GM18951 (cell line): ENCODE data around the gene TSNAX.
"Not testable (repeated sequence)": the region's sequence is repeated elsewhere in the genome, so short reads cannot be mapped to it uniquely, and the experiment has no call there.

Experiments
- POLR2A ChIP-seq: IDR thresholded peaks from 4 replicates; pipeline ENCODE4 v1.6.1; 2011; ENCODE audit warnings: mild to moderate bottlenecking; ENCODE audit not compliant: insufficient read length, insufficient read depth; ENCODE audit errors: extremely low read depth
- in situ Hi-C: fragments of 300-500 bp; cut with MboI; formaldehyde crosslinking; loops from one replicate; pipeline ENCODE4 v1.12.0; 2022; ENCODE audit warnings: low sequenced_read_pairs, mixed read lengths, inconsistent platforms; ENCODE audit not compliant: unreplicated experiment

The TSNAX gene

GRCh38 chr1:231590453-231591198, 62.2 kb downstream of the TSNAX start:
- no peak for TF ChIP-seq POLR2A
- in situ Hi-C loops: no loop called here

- in situ Hi-C loops: no loop called here
- TF ChIP-seq POLR2A: no peak
Observed at GRCh38 chr1:231591466-231591865, 63.0 kb downstream of the TSNAX start.

DNA sequence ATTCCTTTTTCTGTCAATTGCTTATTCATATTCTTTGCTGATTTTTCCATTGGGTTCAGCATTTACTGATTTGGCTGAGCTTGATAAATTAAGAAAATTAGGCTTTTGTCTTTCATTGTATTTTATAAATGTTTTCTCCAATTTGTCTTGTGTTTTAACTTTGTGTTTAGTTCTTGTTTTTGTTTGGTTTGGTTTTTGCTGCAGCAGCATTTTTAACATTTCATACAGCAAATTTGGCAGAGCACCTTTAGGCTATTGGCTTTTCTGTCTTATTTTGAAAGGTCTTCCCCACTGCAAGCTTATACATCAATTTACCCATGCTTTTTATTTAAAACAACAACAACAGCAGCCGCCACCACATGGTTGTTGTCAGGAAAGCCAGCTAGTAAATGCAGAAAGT, 64.3 kb downstream of the TSNAX start:
- no peak for TF ChIP-seq POLR2A
- in situ Hi-C loops: no loop called here

- in situ Hi-C loops: not testable (repeated sequence)
Observed at GRCh38 chr1:231593264-231593663, 64.8 kb downstream of the TSNAX start.

- TF ChIP-seq POLR2A: no peak
- in situ Hi-C loops: no loop called here
Observed at GRCh38 chr1:231594123-231594522, 65.7 kb downstream of the TSNAX start.

DNA sequence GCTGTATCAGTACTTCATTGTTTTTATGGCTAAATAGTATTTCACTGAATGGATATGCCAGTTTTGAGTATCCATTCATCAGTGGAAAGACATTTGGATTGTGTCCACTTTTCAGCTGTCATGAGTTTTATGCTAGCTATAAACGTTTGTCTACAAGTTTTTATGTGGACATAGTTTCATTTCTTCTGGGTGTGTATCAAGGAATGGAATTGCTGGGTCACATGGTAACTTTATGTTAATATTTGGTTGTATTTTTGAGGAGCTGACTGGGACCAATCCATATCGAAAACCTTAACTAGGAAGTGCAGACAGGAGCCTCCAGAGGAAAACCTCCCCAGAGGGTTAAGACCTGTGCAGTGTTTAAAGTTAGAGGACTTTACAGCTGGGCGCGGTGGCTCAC, 66.3 kb downstream of the TSNAX start:
- no peak for TF ChIP-seq POLR2A
- in situ Hi-C loops: no loop called here

DNA sequence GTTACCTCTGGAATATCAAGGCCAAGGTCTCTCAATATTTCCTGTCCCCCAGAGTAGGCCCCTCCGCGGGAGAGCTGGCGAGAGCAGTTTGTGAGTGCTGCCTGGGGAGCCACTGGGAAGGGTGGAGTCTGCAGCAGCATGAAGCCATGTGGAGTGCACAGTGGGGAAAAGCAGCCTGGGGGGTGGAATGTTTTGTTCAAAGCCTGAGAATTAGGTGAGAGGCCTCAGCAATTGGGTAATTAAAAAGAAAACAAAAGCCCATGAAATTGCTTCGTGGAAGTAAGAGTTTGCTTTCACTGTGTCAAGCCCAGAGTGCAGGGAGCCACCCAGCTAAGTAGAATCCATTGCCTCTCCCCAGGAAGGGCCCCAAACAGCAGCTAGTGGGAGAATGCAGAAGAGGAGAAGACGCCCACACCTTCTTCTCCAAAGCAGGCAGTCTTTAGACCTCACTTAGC, 67.9 kb downstream of the TSNAX start:
- in situ Hi-C loops: no loop called here
- TF ChIP-seq POLR2A: no peak

DNA sequence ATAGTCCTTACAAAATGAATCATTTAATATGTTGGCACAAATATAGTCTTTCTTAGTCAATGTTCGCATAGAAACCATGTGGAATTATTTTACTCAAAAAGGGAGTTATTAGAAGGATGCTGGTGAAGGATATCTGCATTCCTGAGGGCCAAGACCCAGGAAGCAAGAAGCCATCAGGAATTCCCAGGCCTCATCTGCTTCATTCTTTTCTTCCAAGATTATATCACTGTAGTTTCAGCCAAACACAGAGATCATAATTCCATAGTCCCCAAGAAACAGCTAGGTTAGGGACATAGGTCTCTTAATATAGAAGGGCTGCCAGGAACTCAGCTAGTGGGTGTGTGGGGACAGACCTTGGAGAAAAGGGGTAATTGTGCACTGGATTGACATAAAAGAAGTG, 69.5 kb downstream of the TSNAX start:
- no peak for TF ChIP-seq POLR2A
- in situ Hi-C loops: no loop called here

- TF ChIP-seq POLR2A: no peak
- in situ Hi-C loops: loop anchor here (5.0 kb wide), 1 partner anchor 243 kb away; no protein-coding TSS in a partner anchor
Observed at GRCh38 chr1:231600458-231600976, 72.0 kb downstream of the TSNAX start.

GRCh38 chr1:231601824-231602672, 73.6 kb downstream of the TSNAX start:
- in situ Hi-C loops: loop anchor here (5.0 kb wide), 1 partner anchor 245 kb away; no protein-coding TSS in a partner anchor
- TF ChIP-seq POLR2A: no peak

- in situ Hi-C loops: loop anchor here (5.0 kb wide), 1 partner anchor 245 kb away; no protein-coding TSS in a partner anchor
- no peak for TF ChIP-seq POLR2A
Observed at GRCh38 chr1:231602673-231602984, 74.2 kb downstream of the TSNAX start.

- in situ Hi-C loops: loop anchor here (5.0 kb wide), 1 partner anchor 246 kb away; no protein-coding TSS in a partner anchor
- TF ChIP-seq POLR2A: no peak
Observed at GRCh38 chr1:231603598-231604275, 75.3 kb downstream of the TSNAX start.

GRCh38 chr1:231604276-231604621, 75.8 kb downstream of the TSNAX start:
- TF ChIP-seq POLR2A: no peak
- in situ Hi-C loops: loop anchor here (5.0 kb wide), 1 partner anchor 247 kb away; no protein-coding TSS in a partner anchor
